Left cardiac atrium (tissue), 4 donors: Measurements from ENCODE around the gene SPATS2L. TPM values are rescaled to one million over a fixed set of nuclear protein-coding genes. Genes with fewer than 3 reads are reported as not detected.

Source experiments
- ATAC-seq, 2 donors: fragments of 200-7000 bp; cut with Tn5 transposase; one replicate each; pipeline ENCODE4 v1.9.1; 2020; ENCODE audit warnings: mild to moderate bottlenecking in 2 of 2, moderate library complexity in 2 of 2
- DNase-seq: peaks from one replicate; pipeline ENCODE4 v3.0.0-alpha.2; 2020
- intact Hi-C, 2 donors: fragments of 100-400 bp; cut with DNase I; formaldehyde crosslinking; loops; one replicate each; pipeline versions ENCODE4 v1.14.1 to v1.15.1; 2022 to 2023
- total RNA-seq, 2 donors: library from RNA; stranded (reverse); fragmentation: NEBNext Ultra II Directional; extraction: Animal tissue kit (Norgen Biotek cat#: 25700); gene quantifications; one replicate each; pipeline ENCODE4 v1.2.1, GENCODE V29; 2021
- donor health status: DM: no; HTN: yes; CAD: no.
- donor health status: DM: no; HTN: yes; CAD: no; lungs with severe emphysema.
- donor health status: DM: yes; HTN: yes; CAD: no.
- donor health status: Dilated cardiomyopathy.

Gene SPATS2L
- total RNA-seq, 2 donors from 2014 or later: 95.7 to 117 TPM

- ATAC-seq (no peak), DNase-seq (no peak)
- intact Hi-C loops: no loop called here
Measured at GRCh38 chr2:200421270-200421669, 114.8 kb downstream of the SPATS2L start.

- no peak for DNase-seq
- intact Hi-C loops: no loop called here
- ATAC-seq: no peak
Measured at GRCh38 chr2:200422071-200422470, 115.6 kb downstream of the SPATS2L start.

- intact Hi-C loops: no loop called here
Measured at GRCh38 chr2:200422532-200423261, 116.2 kb downstream of the SPATS2L start.

GRCh38 chr2:200423541-200423940, 117.0 kb downstream of the SPATS2L start:
- intact Hi-C loops: no loop called here

More at GRCh38 chr2:200422532-200423261, 116.2 kb downstream of the SPATS2L start:
- no peak for ATAC-seq
- no peak for DNase-seq

GRCh38 chr2:200425026-200425821, 118.7 kb downstream of the SPATS2L start:
- ATAC-seq: no peak
- no peak for DNase-seq
- intact Hi-C loops: no loop called here

More at GRCh38 chr2:200423541-200423940, 117.0 kb downstream of the SPATS2L start:
- ATAC-seq (no peak), DNase-seq (no peak)

GRCh38 chr2:200426754-200427153, 120.3 kb downstream of the SPATS2L start:
- intact Hi-C loops: no loop called here
- DNase-seq: no peak
- no peak for ATAC-seq

- no peak for DNase-seq
- intact Hi-C loops: no loop called here
- no peak for ATAC-seq
Measured at GRCh38 chr2:200428961-200429665, 122.6 kb downstream of the SPATS2L start.

GRCh38 chr2:200430017-200430416, 123.5 kb downstream of the SPATS2L start:
- DNase-seq (no peak), ATAC-seq (no peak)
- intact Hi-C loops: no loop called here

- intact Hi-C loops: no loop called here
- ATAC-seq: no peak
- DNase-seq: no peak
Measured at GRCh38 chr2:200431996-200432705, 125.7 kb downstream of the SPATS2L start.

GRCh38 chr2:200435379-200435778, 128.9 kb downstream of the SPATS2L start:
- DNase-seq: no peak
- ATAC-seq: no peak
- intact Hi-C loops: no loop called here

- ATAC-seq: no peak
- intact Hi-C loops: no loop called here
- no peak for DNase-seq
Measured at GRCh38 chr2:200438251-200438650, 131.8 kb downstream of the SPATS2L start.

GRCh38 chr2:200438846-200439245, 132.4 kb downstream of the SPATS2L start:
- DNase-seq (no peak), ATAC-seq (no peak)
- intact Hi-C loops: no loop called here

GRCh38 chr2:200439981-200440380, 133.5 kb downstream of the SPATS2L start:
- no peak for ATAC-seq
- no peak for DNase-seq
- intact Hi-C loops: no loop called here

GRCh38 chr2:200442471-200442870, 136.0 kb downstream of the SPATS2L start:
- intact Hi-C loops: no loop called here
- ATAC-seq (peak in 1 of 2 donors; percentile 65), DNase-seq (no peak)

- ATAC-seq (no peak), DNase-seq (no peak)
- intact Hi-C loops: no loop called here
Measured at GRCh38 chr2:200443376-200443775, 136.9 kb downstream of the SPATS2L start.

- intact Hi-C loops: no loop called here
- DNase-seq: no peak
- peak in 1 of 2 donors; percentile 33 for ATAC-seq
Measured at GRCh38 chr2:200443916-200444315, 137.4 kb downstream of the SPATS2L start.

GRCh38 chr2:200444530-200444929, 138.0 kb downstream of the SPATS2L start:
- ATAC-seq (peak; percentile 44 to 67), DNase-seq (peak; percentile 27)
- intact Hi-C loops: no loop called here

- ATAC-seq (no peak), DNase-seq (no peak)
- intact Hi-C loops: no loop called here
Measured at GRCh38 chr2:200445284-200445683, 138.8 kb downstream of the SPATS2L start.

GRCh38 chr2:200446612-200447011, 140.1 kb downstream of the SPATS2L start:
- no peak for ATAC-seq
- no peak for DNase-seq
- intact Hi-C loops: no loop called here
